IPS-18a (cell line): ENCODE measurements around the gene THRAP3.

Source experiments
- H3K27ac ChIP-seq: one replicate; pipeline ENCODE4 v1.5.1; 2013; ENCODE audit warnings: low read length
- H3K27me3 ChIP-seq: one replicate; pipeline ENCODE4 v1.6.1; 2013; ENCODE audit warnings: mild to moderate bottlenecking, low read length; ENCODE audit not compliant: control insufficient read depth, insufficient read depth
- H3K36me3 ChIP-seq: one replicate; pipeline ENCODE4 v1.6.1; 2013; ENCODE audit warnings: low read depth, low read length; ENCODE audit not compliant: control insufficient read depth
- H3K4me1 ChIP-seq: one replicate; pipeline ENCODE4 v1.6.1; 2013; ENCODE audit warnings: low read depth, low read length; ENCODE audit not compliant: control insufficient read depth
- H3K4me3 ChIP-seq: one replicate; pipeline ENCODE4 v1.5.1; 2013; ENCODE audit warnings: low read length
- H3K9ac ChIP-seq: one replicate; pipeline ENCODE4 v1.6.1; 2013; ENCODE audit warnings: mild to moderate bottlenecking, low read length, moderate library complexity
- H3K9me3 ChIP-seq: one replicate; pipeline ENCODE4 v1.6.1; 2013; ENCODE audit warnings: low read depth, low read length; ENCODE audit not compliant: control insufficient read depth

The THRAP3 gene

DNA sequence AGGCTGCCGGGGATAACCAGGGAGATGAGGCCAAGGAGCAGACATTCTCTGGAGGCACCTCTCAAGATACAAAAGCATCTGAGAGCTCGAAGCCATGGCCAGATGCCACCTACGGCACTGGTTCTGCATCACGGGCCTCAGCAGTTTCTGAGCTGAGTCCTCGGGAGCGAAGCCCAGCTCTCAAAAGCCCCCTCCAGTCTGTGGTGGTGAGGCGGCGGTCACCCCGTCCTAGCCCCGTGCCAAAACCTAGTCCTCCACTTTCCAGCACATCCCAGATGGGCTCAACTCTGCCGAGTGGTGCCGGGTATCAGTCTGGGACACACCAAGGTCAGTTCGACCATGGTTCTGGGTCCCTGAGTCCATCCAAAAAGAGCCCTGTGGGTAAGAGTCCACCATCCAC lies 62.6 kb downstream of the THRAP3 start:
- Histone ChIP-seq H3K9ac (no peak overlapping the region), H3K4me3 (no peak overlapping the region), H3K4me1 (no peaks in the 10 kb centered on the region), H3K36me3 (peaks cover 84% of the 10 kb centered on the region), H3K27me3 (no peaks in the 10 kb centered on the region), H3K27ac (no peak overlapping the region), H3K9me3 (no peaks in the 10 kb centered on the region)

GRCh38 chr1:36287595-36287994 lies 63.4 kb downstream of the THRAP3 start:
- Histone ChIP-seq H3K36me3 (peaks cover 86% of the 10 kb centered on the region), H3K4me1 (no peaks in the 10 kb centered on the region), H3K4me3 (no peak overlapping the region), H3K9me3 (no peaks in the 10 kb centered on the region), H3K27me3 (no peaks in the 10 kb centered on the region), H3K9ac (no peak overlapping the region), H3K27ac (no peak overlapping the region)

DNA sequence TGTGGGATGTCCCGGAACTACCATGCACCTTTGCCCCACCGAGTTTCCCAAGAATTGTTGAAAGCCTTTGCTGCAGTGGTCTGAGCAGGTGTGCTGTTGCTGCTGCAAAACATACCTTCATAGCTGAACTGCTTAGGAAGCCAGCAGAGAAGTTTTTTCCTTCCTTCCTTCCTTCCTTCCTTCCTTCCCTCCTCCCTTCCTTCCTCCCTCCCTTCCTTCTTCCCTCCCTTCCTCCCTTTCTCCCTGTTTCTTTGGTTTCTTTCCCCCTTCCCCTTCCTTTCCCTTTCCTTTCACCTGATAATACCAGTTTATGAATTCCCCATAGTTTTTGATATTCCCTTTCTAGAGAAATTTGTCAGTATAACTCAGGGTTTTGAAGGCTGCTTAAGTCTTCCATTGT lies 71.1 kb downstream of the THRAP3 start:
- Histone ChIP-seq H3K9ac (no peak overlapping the region), H3K9me3 (no peaks in the 10 kb centered on the region), H3K27me3 (no peaks in the 10 kb centered on the region), H3K4me3 (no peak overlapping the region), H3K27ac (no peak overlapping the region), H3K36me3 (peaks cover 77% of the 10 kb centered on the region), H3K4me1 (no peaks in the 10 kb centered on the region)

- Histone ChIP-seq H3K36me3 (peaks cover 78% of the 10 kb centered on the region), H3K9ac (no peak overlapping the region)
These were observed 72.8 kb downstream of the THRAP3 start for GRCh38 chr1:36297062-36297461.

GRCh38 chr1:36298640-36299039 lies 74.4 kb downstream of the THRAP3 start:
- no peak overlapping the region for H3K27ac ChIP-seq
- no peak overlapping the region for H3K4me3 ChIP-seq
- H3K27me3 ChIP-seq: no peaks in the 10 kb centered on the region
- no peaks in the 10 kb centered on the region for H3K9me3 ChIP-seq
- H3K9ac ChIP-seq: no peak overlapping the region
- H3K4me1 ChIP-seq: no peaks in the 10 kb centered on the region
- peaks cover 78% of the 10 kb centered on the region for H3K36me3 ChIP-seq

More at GRCh38 chr1:36297062-36297461, 72.8 kb downstream of the THRAP3 start:
- no peaks in the 10 kb centered on the region for H3K27me3 ChIP-seq
- H3K4me1 ChIP-seq: no peaks in the 10 kb centered on the region
- H3K27ac ChIP-seq: no peak overlapping the region
- no peaks in the 10 kb centered on the region for H3K9me3 ChIP-seq
- no peak overlapping the region for H3K4me3 ChIP-seq

- no peaks in the 10 kb centered on the region for H3K27me3 ChIP-seq
- H3K9me3 ChIP-seq: no peaks in the 10 kb centered on the region
- H3K36me3 ChIP-seq: peaks cover 70% of the 10 kb centered on the region
- peaks cover 1% of the 10 kb centered on the region for H3K4me1 ChIP-seq
- no peak overlapping the region for H3K4me3 ChIP-seq
- no peak overlapping the region for H3K27ac ChIP-seq
- no peak overlapping the region for H3K9ac ChIP-seq
These were observed 76.3 kb downstream of the THRAP3 start for GRCh38 chr1:36300526-36300925.

- Histone ChIP-seq H3K9ac (no peak overlapping the region), H3K36me3 (peaks cover 65% of the 10 kb centered on the region), H3K27me3 (no peaks in the 10 kb centered on the region), H3K27ac (no peak overlapping the region), H3K9me3 (no peaks in the 10 kb centered on the region), H3K4me3 (no peak overlapping the region), H3K4me1 (peaks cover 6% of the 10 kb centered on the region)
These were observed 77.0 kb downstream of the THRAP3 start for GRCh38 chr1:36301220-36301619.

DNA sequence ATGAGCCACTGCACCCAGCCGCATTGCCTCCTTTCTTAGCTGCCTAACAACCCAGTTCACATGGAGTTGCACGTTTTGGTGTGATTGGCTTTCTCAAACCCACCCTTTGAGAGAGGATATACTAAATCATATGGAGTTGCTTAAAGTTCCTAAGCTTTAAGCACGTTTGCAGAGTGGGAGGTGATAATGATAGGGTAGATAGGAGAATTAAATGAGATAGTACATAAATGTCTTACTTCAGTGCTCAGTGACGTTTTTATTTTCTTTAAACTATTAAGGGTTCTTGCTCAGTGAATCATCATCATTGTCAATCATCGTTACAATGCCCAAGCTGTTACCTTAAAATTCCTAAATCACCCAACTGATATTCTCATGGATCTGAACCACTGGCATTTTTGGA lies 79.0 kb downstream of the THRAP3 start:
- no peak overlapping the region for H3K27ac ChIP-seq
- peaks cover 5% of the 10 kb centered on the region for H3K27me3 ChIP-seq
- peaks cover 10% of the 10 kb centered on the region for H3K4me1 ChIP-seq
- no peak overlapping the region for H3K4me3 ChIP-seq
- no peak overlapping the region for H3K9ac ChIP-seq
- H3K9me3 ChIP-seq: no peaks in the 10 kb centered on the region
- peaks cover 48% of the 10 kb centered on the region for H3K36me3 ChIP-seq

DNA sequence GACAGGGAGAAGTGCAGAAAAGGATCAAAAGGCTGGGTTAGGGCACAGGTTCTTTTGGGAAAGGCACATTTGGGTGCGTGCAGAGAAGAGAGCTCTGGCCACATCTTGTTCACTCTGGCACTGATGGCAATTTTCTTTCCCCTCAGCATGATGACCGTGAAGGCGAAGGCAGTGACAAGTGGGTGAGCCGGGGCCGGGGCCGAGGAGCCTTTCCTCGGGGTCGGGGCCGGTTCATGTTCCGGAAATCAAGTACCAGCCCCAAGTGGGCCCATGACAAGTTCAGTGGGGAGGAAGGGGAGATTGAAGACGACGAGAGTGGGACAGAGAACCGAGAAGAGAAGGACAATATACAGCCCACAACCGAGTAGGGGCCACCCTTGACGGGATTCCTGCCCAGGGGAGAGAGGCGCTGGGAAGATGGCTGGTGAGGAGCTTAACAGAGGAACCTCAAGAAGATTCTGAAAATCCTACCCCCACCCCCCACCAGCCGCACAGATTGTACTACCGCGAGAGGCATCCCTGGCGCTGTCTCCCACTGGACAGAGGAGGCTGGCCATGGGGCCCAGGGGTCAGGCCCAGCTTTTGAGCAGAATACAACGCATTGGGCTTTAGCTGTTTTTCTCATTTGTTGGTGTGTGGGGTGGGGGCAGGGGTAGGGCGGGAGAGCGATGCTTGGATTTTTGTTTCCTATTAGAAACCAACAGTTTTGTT lies 79.6 kb downstream of the THRAP3 start:
- Histone ChIP-seq H3K4me1 (peaks cover 10% of the 10 kb centered on the region), H3K27ac (no peak overlapping the region), H3K4me3 (no peak overlapping the region)

GRCh38 chr1:36304521-36304920 lies 80.3 kb downstream of the THRAP3 start:
- H3K9ac ChIP-seq: no peak overlapping the region
- no peaks in the 10 kb centered on the region for H3K9me3 ChIP-seq
- peaks cover 10% of the 10 kb centered on the region for H3K4me1 ChIP-seq
- no peak overlapping the region for H3K4me3 ChIP-seq
- peaks cover 5% of the 10 kb centered on the region for H3K27me3 ChIP-seq
- no peak overlapping the region for H3K27ac ChIP-seq
- H3K36me3 ChIP-seq: peaks cover 48% of the 10 kb centered on the region

More for the DNA sequence above, 79.6 kb downstream of the THRAP3 start:
- Histone ChIP-seq H3K27me3 (peaks cover 5% of the 10 kb centered on the region), H3K9me3 (no peaks in the 10 kb centered on the region), H3K9ac (no peak overlapping the region), H3K36me3 (peaks cover 45% of the 10 kb centered on the region)

- H3K4me3 ChIP-seq: peak overlapping the region; percentile 91
- no peak overlapping the region for H3K27ac ChIP-seq
- H3K27me3 ChIP-seq: peaks cover 5% of the 10 kb centered on the region
- H3K9me3 ChIP-seq: no peaks in the 10 kb centered on the region
- peak overlapping the region; percentile 27 for H3K9ac ChIP-seq
- peaks cover 10% of the 10 kb centered on the region for H3K4me1 ChIP-seq
- H3K36me3 ChIP-seq: peaks cover 44% of the 10 kb centered on the region
These were observed 81.0 kb downstream of the THRAP3 start for GRCh38 chr1:36304970-36305914.
